HG03175 (cell line): Measurements from ENCODE around the gene RRAGD.

Experiments
- ATAC-seq: cut with Tn5 transposase; IDR thresholded peaks from one replicate; pipeline ENCODE4 v1.9.1; 2021; ENCODE audit warnings: mild to moderate bottlenecking, moderate library complexity; ENCODE audit not compliant: unreplicated experiment

The RRAGD gene

GRCh38 chr6:89378628-89379027, 33.4 kb downstream of the RRAGD start:
- ATAC-seq, result no peak

DNA sequence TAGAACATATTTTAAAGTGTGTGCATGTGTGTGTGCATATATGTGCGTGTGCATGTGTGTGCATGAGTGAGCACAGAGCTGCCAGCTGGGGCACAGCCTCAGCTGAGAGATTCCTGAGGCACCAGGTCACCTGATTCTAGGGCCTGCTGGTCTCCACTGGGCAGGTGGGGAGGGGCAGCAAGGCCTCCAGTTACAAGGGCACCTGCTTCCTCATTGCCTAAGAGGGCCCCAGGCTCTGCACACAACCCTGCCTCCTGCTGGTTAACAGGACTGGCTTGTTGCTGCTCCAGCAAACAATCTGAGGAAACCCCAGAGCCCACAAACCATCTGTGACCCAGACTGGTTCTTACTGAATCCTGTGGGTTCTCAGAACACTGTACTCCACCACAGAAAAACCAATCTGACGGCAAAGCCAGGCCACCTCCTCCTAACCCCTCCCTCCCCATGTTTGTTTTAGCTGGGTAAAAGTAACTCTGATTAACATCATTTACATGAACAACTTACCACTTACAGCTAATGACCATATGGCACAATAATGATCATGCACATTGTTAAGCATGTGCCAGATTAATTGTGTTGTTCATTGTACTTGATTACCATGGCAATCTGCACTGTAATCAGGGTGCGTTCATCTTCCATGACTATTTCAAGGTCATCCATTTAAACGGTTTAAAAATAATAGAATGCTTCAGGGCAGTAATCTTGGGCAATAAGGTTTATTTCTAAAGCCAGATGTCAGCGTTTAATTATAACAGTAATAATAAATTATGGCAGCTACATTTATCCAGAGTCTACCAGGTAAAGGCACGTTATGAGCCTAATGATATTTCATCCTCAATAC, 36.4 kb downstream of the RRAGD start:
- peak; percentile 85 for ATAC-seq

DNA sequence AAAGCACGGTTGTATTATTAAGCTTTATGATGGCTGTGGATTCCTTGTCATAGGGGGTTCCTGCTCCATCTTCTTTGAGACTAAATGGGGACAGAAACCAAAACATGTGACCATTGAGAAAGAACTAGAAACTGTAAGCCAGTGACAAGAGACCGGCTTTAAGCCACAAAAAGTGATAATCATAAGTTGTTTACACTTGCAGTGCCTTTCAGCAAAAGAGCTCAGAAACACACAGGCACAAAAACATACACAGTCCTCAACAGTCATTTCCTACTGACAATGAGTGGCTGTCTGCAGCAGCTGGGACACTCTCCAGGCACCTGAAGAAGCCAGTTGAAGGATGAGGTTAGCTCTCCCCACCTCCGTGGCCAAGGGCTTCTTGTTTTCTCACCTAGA, 39.6 kb downstream of the RRAGD start:
- peak; percentile 39 for ATAC-seq

GRCh38 chr6:89371849-89372505, 40.1 kb downstream of the RRAGD start:
- ATAC-seq, result peak; percentile 74

DNA sequence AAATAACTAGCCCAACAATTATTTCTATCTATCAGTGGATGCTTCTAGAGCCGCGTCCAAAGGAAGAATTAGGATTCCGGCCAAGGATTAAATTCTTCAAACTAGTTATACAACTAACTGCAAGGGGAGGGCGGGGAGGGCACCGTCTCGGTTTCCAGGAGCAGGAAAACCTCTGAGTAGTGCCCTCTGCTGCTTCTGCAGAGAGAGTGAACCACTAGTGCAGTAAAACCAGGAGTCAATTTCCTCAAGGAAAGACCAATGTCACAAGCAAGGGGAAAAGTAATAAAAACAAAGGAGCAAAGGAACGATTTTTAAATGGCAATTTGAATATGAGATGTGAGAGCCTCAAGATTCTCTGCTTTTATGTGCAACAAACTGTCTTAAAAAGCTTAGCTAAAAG, 43.1 kb downstream of the RRAGD start:
- ATAC-seq, result no peak

- ATAC-seq, result no peak
Measured at GRCh38 chr6:89368107-89368506, 44.0 kb downstream of the RRAGD start.

DNA sequence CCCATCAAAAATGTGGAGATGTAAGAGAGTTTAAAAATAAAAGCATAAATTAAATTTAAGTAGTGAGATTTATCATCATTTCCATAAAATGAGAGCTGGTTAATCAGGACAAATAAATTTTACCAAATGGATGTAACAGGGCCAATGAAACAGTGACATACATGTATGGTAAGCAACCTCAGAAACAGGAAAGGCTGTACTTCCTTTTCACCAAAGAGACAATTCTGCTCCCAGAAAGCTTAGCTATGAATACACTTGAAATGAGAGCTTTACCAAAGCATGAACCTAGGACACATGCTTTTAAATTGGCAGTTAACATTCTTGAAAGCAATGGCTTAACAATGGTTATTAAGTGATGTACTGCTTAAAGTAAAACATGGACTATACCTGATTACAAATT, 47.5 kb downstream of the RRAGD start:
- no peak for ATAC-seq

- ATAC-seq, result no peak
Measured at GRCh38 chr6:89361171-89361570, 50.9 kb downstream of the RRAGD start.

DNA sequence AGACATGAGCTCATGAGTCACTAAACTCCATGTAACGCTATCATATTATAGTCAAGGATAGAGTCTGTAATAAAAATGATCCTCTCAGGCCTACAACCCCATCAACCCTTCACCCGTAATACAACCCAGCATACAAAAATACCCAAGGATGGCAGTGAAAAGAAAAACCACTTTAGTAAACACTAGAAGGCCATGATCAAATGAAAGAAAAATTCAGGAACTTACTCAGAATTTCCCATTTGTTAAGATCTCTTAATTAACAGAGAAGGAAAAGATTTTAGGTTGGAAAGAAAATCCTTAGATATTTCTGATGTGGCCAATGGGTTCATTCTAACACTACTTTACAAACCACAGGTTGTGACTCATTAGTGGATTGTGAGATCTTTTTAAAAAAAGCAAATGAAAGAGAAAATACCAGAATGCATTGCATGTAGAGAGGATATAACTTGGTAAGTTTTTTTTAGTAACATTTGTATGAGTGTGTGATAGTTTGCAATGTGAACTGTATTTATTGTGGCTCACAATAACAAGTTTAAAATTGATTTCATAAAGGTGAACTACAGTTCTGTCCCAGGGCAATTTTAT, 51.6 kb downstream of the RRAGD start:
- ATAC-seq, result peak; percentile 47

DNA sequence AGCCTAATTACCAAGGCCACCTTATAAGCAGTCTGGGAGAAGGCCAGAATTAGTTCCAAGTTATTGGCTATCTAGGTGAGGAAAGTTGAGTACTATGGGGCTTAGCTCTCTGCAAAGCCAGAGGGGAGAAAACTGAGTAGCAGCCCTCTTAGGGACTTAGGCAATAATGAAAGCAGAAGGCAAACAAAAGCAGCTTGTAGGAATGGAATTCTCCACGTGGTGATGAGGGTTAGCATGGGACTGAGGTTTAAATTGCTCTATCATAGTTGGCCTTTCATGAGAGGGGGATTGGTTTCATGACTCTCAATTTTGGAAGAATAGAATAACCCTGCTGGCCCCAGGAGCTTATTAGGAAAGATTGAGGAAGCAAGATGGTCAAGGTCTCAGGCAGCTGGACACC, 52.5 kb downstream of the RRAGD start:
- no peak for ATAC-seq

- peak; percentile 50 for ATAC-seq
Measured at GRCh38 chr6:89357390-89357789, 54.7 kb downstream of the RRAGD start.

DNA sequence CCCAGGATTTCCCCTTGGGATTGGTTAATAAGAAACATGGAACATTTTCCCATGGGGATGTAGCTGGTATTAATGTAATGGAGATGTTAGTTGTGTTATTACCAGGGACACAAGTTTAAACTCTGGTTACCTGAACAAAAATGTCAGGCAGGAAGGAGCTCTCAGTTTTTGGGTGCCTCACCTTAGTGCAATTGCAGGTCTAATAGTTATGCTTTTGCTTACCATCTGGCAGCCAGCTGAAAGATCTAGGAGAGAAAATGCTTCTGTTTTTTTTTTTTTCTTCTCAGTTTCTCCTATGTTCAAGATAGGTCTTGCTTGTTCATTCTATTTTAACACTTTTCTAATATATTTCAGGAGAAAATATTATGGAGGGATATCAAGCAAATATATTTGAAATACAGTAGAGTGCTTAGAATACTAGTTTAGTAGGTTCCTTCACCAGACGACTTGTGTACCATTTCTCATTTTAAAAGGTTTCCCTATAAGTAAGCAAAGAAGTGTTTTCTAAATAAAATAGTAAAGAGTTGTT, 55.4 kb downstream of the RRAGD start:
- no peak for ATAC-seq

DNA sequence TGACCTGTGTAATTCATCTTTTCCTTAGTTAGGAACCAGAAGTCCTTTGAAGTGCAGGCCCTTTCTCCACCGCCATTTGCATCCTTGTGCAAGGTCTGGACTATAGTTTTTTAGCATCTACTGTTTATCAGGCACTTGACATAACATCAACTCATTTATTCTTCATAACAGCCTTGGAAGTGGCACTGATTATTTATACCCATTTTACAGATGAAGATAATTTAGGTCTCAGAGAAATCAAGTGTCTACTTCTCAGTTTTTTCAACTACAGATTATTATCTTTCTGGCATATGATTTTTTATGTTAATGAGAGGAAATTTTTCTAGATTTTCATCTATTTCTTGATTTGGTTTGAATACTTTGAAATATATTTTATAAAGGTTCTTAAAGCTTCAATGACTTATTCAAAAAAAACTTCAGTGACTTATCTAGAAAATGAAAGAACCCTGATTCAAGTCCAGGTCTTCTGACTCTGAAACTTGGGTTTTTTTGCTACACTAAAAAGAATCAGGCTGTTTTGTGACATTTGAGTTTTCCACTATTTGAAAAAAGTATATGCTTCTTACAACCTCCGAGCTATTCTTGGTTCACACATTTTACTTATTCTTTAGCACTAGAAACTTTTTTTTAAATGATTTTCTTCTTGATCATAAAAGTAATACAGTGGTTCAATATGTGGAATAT, 56.4 kb downstream of the RRAGD start:
- no peak for ATAC-seq

DNA sequence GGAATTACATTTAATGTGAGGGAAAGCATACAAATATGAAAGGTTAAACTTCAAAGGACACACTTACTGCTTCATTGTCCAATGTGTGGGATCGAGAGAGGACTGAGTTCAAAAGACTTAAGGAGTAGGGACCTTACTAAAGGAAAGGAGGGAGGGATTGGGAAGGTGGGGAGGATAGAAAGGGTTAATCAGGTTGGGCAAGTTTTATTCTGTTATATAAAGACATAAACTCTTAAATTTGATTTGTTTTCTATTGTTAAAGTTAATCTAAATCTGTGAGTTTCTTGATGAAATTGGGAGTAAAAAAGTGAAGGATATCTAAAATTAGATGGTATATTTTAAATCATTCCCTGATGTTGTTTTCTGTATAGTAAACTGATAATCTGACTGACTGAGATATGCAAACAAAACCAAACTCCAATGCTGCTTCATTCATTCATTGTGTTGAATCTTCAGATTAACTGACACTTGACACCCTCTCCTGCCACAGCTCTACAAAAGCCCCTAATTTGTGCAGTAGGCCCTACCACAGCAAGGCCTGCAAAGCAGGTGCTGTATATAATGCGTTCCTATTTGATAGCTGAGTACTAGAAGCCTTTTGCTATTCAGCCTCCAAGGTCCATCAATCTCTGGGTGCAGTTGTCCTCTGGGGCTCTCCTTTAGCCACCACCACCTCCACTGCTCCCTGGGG, 58.2 kb downstream of the RRAGD start:
- ATAC-seq, result peak; percentile 17

- no peak for ATAC-seq
Measured at GRCh38 chr6:89353118-89353556, 58.9 kb downstream of the RRAGD start.

GRCh38 chr6:89352278-89353117, 59.6 kb downstream of the RRAGD start, which contains the start of gene UBE2J1:
Gene UBE2J1, minus strand, starts transcription at chr6:89352722. Its CDS starts 153 bp downstream, at chr6:89352569.
- ATAC-seq, result peak; percentile 37

DNA sequence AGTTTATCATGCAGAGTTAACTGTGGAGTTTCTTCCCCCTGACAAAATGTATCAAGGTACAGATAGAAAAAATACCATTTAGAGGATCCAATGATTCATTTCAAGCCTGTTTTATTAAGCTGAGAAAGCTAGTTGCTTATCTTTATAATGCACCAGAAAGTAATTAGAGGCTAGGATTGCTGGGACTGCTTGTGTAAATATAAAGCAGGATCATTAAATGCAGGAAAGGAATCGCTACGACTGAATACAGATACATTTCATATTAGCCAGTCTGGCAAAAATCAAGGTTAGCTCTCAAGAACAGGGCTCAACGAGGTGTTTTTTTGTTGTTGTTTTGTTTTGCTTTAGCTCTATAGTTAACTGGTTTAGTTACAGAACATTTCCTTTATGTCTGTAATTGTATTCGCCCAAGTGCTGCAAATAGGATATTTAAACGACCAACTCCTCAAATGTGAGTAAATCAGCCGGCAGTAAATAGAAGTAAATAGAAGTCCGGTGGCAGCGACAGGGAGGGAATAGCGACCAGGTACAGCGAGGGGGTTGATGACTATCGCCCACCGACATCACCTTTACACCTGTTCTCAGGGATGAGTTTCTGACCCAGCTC, 60.3 kb downstream of the RRAGD start:
- no peak for ATAC-seq

DNA sequence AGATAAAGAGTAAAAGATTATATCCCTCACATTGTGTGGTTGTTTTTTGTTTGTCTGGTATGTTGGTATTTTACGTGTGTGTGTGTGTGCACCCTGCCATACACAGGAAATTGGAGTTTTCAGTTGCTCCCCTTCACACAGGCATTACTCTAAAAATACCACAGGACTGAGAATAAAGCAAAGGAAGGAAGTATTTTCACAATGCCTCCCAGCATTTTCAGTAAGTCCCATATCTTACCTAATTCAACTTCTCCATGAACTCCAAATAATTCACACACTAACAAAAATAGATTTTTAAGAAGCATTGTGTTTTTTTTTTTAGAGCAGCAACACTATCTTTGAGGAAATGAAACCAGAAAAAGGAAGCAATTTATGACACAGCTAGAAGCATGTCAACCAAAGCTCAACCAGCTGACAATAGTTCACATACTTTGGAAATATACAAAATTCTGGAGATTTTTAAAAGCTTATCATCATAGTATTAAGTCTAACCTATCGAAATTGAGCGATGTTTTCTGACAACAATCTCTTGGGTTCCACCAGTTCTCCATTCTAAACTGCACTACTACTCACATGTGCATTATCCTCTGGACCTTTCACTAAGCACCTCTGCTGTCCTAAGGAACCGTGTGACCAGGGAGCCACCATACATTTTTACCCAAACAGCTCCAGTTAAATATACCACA, 61.6 kb downstream of the RRAGD start:
- peak; percentile 64 for ATAC-seq

- no peak for ATAC-seq
Measured at GRCh38 chr6:89348372-89348771, 63.7 kb downstream of the RRAGD start.
